K562 (cell line): ENCODE data around the gene NT5DC4. TPM values are rescaled to one million over a fixed set of nuclear protein-coding genes. Genes with fewer than 3 reads are reported as not detected.

Source experiments
- ATAC-seq: fragments of 200-7000 bp; cut with Tn5 transposase; 3 replicates; pipeline ENCODE4 v1.9.1; 2020; ENCODE audit warnings: moderate library complexity
- BruUV-seq: library from RNA; stranded (reverse); fragments of 400-500 nt; replicated peaks from 2 replicates; lab custom pipeline; 2021; lab: Mats Ljungman, UMichigan
- CTCF ChIA-PET: fragments of 300-600 bp; formaldehyde crosslinking; extraction: SDS; loops from one replicate; lab custom pipeline; 2021; ENCODE audit warnings: low intra/inter-chr PET ratio; lab: Yijun Ruan, JAX
- POLR2A ChIA-PET: fragments of 300-600, 350-650 bp; sonication (Branson Sonifier 250); formaldehyde crosslinking; extraction: SDS; loops from one replicate; lab custom pipeline; 2021; ENCODE audit warnings: antibody characterized with exemption, inconsistent platforms; lab: Yijun Ruan, JAX
- DNase-seq, 4 experiments: peaks; one replicate each; pipeline versions ENCODE4 v3.0.0 to v3.0.0-alpha.2; 2011 to 2018; ENCODE audit warnings: low spot score in 3 of 4, mixed read lengths in 3 of 4; ENCODE audit errors: extremely low read depth in 1 of 4
- FAIRE-seq: peaks from 2 replicates; lab custom pipeline; 2011; peaks lifted over from hg19 to GRCh38; lab: Jason Lieb, UNC
- H2AFZ ChIP-seq: 2 replicates; pipeline ENCODE4 v1.6.0; 2011; ENCODE audit warnings: low read depth, low read length, control low read depth, inconsistent platforms
- H3K27ac ChIP-seq: fragments of 200-600 bp; 3 replicates; pipeline ENCODE4 v1.8.0; 2011; ENCODE audit warnings: low read depth, mild to moderate bottlenecking, control low read depth, inconsistent platforms, low read length, moderate library complexity, mixed read lengths; ENCODE audit errors: extremely low read depth
- H3K27me3 ChIP-seq, 2 experiments: fragments of 300-600 bp in 1 of 2; 2 replicates in 1 of 2; 3 replicates in 1 of 2; pipeline versions ENCODE4 v1.6.0 to v1.8.0; 2011; ENCODE audit warnings: inconsistent platforms in 2 of 2, low read length in 2 of 2, mild to moderate bottlenecking in 1 of 2, mixed read lengths in 1 of 2, moderate library complexity in 1 of 2; ENCODE audit not compliant: control insufficient read depth in 2 of 2, insufficient read depth in 2 of 2
- H3K36me3 ChIP-seq: fragments of 300-600 bp; 3 replicates; pipeline ENCODE4 v1.8.0; 2011; ENCODE audit warnings: mild to moderate bottlenecking, low read length, inconsistent platforms; ENCODE audit not compliant: control insufficient read depth, insufficient read depth
- H3K4me1 ChIP-seq, 2 experiments: fragments of 200-600 bp in 1 of 2; replicated peaks in 1 of 2; 2 replicates in 1 of 2; 3 replicates in 1 of 2; pipeline versions ENCODE4 v1.5.1 to v1.8.0; 2011; ENCODE audit warnings: inconsistent platforms in 2 of 2, low read length in 2 of 2, mild to moderate bottlenecking in 1 of 2, mixed read lengths in 1 of 2, moderate library complexity in 1 of 2; ENCODE audit not compliant: control insufficient read depth in 2 of 2, insufficient read depth in 2 of 2
- H3K4me2 ChIP-seq: 2 replicates; pipeline ENCODE4 v1.6.1; 2011; ENCODE audit warnings: low read length, control low read depth, inconsistent platforms, mixed read lengths; ENCODE audit not compliant: insufficient read depth
- H3K4me3 ChIP-seq: fragments of 200-600 bp; sonication (generic), shearing (Covaris generic); 2 replicates; pipeline ENCODE4 v1.5.1; 2016; ENCODE audit warnings: control low read depth, inconsistent platforms
- H3K79me2 ChIP-seq: fragments of 200-600 bp; 3 replicates; pipeline ENCODE4 v1.8.0; 2011; ENCODE audit warnings: low read length, inconsistent platforms; ENCODE audit not compliant: control insufficient read depth, insufficient read depth
- H3K9ac ChIP-seq, 2 experiments: 2 replicates each; pipeline versions ENCODE4 v1.6.0 to v1.6.1; 2011; ENCODE audit warnings: low read depth in 2 of 2, low read length in 2 of 2, control low read depth in 1 of 2, inconsistent platforms in 1 of 2, mild to moderate bottlenecking in 1 of 2, mixed read lengths in 1 of 2; ENCODE audit not compliant: insufficient read depth in 1 of 2
- H3K9me1 ChIP-seq: one replicate; pipeline ENCODE4 v1.6.0; 2011; ENCODE audit warnings: inconsistent platforms, mild to moderate bottlenecking, low read length, moderate library complexity; ENCODE audit not compliant: control insufficient read depth, insufficient read depth
- H3K9me3 ChIP-seq: replicated peaks from 2 replicates; pipeline ENCODE4 v1.5.1; 2011; ENCODE audit warnings: low read depth, low read length, inconsistent platforms; ENCODE audit not compliant: control insufficient read depth, insufficient read depth
- H4K20me1 ChIP-seq: replicated peaks from 2 replicates; pipeline ENCODE4 v1.6.1; 2011; ENCODE audit warnings: low read length, inconsistent platforms, mixed read lengths; ENCODE audit not compliant: control insufficient read depth, insufficient read depth
- ZC3H4 ChIP-seq: sonication (generic); formaldehyde crosslinking; IDR thresholded peaks from 2 replicates; pipeline ENCODE4 v1.9.0; 2021; ENCODE audit warnings: missing genetic modification reagents, borderline replicate concordance
- ZNF263 ChIP-seq: sonication (generic); formaldehyde crosslinking; IDR thresholded peaks from 2 replicates; pipeline ENCODE4 v1.8.0; 2022; ENCODE audit warnings: mild to moderate bottlenecking, missing genetic modification reagents, borderline replicate concordance
- ZNF316 ChIP-seq: fragments of 450-650 bp; IDR thresholded peaks from 2 replicates; pipeline ENCODE4 v1.6.1; 2016
- WGBS: fragments of 100-300 bp; shearing (Covaris generic); methylation state at CpG from one replicate; pipeline ENCODE4 v1.1.6; 2016; ENCODE audit warnings: low coverage, mixed read lengths; ENCODE audit not compliant: insufficient coverage; ENCODE audit errors: missing lambda C conversion rate; 5-methylcytosine and 5-hydroxymethylcytosine counted together
- in situ Hi-C: fragments of 300-500 bp; cut with MboI; formaldehyde crosslinking; loops from 4 replicates; pipeline ENCODE4 v1.15.0; 2018; ENCODE audit warnings: inconsistent platforms, mixed read lengths
- intact Hi-C: fragments of 100-400 bp; cut with micrococcal nuclease; formaldehyde crosslinking; loops from 2 replicates; pipeline ENCODE4 v1.14.2; 2022
- polyA plus RNA-seq, 8 experiments: library from polyadenylated mRNA; depleted of rRNA in 4 of 8; stranded (reverse) in 5 of 8; unstranded in 3 of 8; fragments of >200 nt; fragmentation: Nextera tagmentation in 2 of 8; fragmentation: Illumina TruSeq in 1 of 8; extraction: Ambion mirVana in 2 of 8; extraction: Trizol in 1 of 8; gene quantifications; 2 replicates each; pipeline versions ENCODE4 v1.2.1 to v1.2.3, GENCODE V29; 2011 to 2014; ENCODE audit warnings: inconsistent platforms in 1 of 8, missing spikeins in 1 of 8
- total RNA-seq, 7 experiments: library from RNA; depleted of rRNA in 6 of 7; stranded (reverse); fragments of >200 nt in 6 of 7; fragmentation: Illumina TruSeq in 2 of 7; extraction: Trizol in 2 of 7; gene quantifications; 2 replicates each; pipeline versions ENCODE4 v1.2.1 to v1.2.3, GENCODE V29; 2011 to 2021; ENCODE audit warnings: low replicate concordance in 1 of 7
- TF ChIP-seq, protein P1 (sequence below): fragments of 250-450 bp; sonication (Bioruptor Pico); IDR thresholded peaks from 2 replicates; pipeline ENCODE4 v1.4.0; 2020
- TF ChIP-seq, protein P2 (sequence below): fragments of 450-650 bp; IDR thresholded peaks from 2 replicates; pipeline ENCODE4 v1.6.1; 2018; ENCODE audit warnings: mild to moderate bottlenecking, low read depth; ENCODE audit not compliant: partially characterized antibody
- TF ChIP-seq, protein P3 (sequence below): fragments of 250-450 bp; sonication (Bioruptor Pico); IDR thresholded peaks from 2 replicates; pipeline ENCODE4 v1.8.0; 2022; ENCODE audit warnings: inconsistent platforms

Gene NT5DC4
- total and polyA plus RNA-seq, 9 of the 15 experiments (the other 6 are each of a cell fraction or from before 2014, with no cell fraction given): 0.44 to 6.9 (median 2.5) TPM

DNA sequence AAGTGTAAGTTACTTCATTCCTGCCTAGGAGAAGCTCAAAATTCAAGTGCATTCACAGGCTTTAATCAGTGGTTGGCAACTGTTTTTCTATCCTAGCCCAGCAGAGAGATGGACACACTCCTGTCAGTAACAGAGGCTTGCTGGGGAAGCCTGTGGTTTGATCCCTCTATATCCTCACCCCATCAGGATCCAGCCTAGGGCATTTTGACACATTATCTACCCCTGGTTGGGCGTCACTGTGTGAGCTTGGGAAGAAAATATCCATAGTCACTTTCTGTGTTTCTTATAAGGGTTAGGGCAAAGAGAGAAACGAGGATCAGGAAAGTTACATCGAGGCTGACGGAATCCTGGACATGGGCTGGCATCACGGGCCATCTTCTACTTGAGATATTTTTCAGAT is 10.0 kb downstream of the NT5DC4 start (continued):
- TF ChIP-seq, protein P1, sequence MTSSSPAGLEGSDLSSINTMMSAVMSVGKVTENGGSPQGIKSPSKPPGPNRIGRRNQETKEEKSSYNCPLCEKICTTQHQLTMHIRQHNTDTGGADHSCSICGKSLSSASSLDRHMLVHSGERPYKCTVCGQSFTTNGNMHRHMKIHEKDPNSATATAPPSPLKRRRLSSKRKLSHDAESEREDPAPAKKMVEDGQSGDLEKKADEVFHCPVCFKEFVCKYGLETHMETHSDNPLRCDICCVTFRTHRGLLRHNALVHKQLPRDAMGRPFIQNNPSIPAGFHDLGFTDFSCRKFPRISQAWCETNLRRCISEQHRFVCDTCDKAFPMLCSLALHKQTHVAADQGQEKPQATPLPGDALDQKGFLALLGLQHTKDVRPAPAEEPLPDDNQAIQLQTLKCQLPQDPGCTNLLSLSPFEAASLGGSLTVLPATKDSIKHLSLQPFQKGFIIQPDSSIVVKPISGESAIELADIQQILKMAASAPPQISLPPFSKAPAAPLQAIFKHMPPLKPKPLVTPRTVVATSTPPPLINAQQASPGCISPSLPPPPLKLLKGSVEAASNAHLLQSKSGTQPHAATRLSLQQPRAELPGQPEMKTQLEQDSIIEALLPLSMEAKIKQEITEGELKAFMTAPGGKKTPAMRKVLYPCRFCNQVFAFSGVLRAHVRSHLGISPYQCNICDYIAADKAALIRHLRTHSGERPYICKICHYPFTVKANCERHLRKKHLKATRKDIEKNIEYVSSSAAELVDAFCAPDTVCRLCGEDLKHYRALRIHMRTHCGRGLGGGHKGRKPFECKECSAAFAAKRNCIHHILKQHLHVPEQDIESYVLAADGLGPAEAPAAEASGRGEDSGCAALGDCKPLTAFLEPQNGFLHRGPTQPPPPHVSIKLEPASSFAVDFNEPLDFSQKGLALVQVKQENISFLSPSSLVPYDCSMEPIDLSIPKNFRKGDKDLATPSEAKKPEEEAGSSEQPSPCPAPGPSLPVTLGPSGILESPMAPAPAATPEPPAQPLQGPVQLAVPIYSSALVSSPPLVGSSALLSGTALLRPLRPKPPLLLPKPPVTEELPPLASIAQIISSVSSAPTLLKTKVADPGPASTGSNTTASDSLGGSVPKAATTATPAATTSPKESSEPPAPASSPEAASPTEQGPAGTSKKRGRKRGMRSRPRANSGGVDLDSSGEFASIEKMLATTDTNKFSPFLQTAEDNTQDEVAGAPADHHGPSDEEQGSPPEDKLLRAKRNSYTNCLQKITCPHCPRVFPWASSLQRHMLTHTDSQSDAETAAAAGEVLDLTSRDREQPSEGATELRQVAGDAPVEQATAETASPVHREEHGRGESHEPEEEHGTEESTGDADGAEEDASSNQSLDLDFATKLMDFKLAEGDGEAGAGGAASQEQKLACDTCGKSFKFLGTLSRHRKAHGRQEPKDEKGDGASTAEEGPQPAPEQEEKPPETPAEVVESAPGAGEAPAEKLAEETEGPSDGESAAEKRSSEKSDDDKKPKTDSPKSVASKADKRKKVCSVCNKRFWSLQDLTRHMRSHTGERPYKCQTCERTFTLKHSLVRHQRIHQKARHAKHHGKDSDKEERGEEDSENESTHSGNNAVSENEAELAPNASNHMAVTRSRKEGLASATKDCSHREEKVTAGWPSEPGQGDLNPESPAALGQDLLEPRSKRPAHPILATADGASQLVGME (CRISPR knock-in tag): no peak
- no peak for TF ChIP-seq ZC3H4 (CRISPR knock-in tag)

DNA sequence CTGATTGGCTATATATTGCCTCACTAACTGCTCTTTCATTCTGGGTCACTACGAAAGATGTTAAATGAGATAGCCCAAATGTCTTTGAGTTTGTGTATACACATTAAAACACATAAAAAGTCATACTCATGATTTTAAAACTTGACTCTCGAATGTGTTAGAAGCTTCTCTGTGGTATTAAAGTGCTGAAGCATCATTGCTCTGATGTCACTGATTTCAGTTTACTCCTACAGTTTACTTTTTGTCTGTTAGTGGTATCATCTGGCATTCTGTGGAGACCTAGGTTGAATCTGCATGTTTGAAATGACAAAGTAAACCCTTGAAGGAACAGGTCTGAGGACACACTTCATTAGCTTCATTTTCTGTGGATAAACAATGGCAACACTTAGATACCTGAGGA is 10.7 kb downstream of the NT5DC4 start:
- ChIA-PET POLR2A (interaction anchor here (0.8 kb wide), 1 partner anchor 12 kb away, joined by 3 read pairs; no protein-coding TSS in a partner anchor), CTCF (no interaction called here)
- FAIRE-seq: peak; percentile 19
- no peak for ATAC-seq
- WGBS: 39% methylated on average over 2 of the region's 2 CpGs
- Histone ChIP-seq H3K79me2 (no peaks in the 10 kb centered on the region), H3K9me3 (no peaks in the 10 kb centered on the region), H3K4me1 (peaks cover 20 to 28% of the 10 kb centered on the region in 2 experiments), H3K4me3 (no peak overlapping the region), H3K36me3 (no peaks in the 10 kb centered on the region), H3K9me1 (no peaks in the 10 kb centered on the region), H4K20me1 (no peaks in the 10 kb centered on the region), H3K9ac (no peak overlapping the region), H3K27ac (no peak overlapping the region), H3K4me2 (no peak overlapping the region), H2AFZ (no peak overlapping the region), H3K27me3 (no peaks in the 10 kb centered on the region)
- intact Hi-C loops: no loop called here
- BruUV-seq: no TSS peak
- in situ Hi-C loops: no loop called here
- no peak for DNase-seq
- TF ChIP-seq, protein P2, sequence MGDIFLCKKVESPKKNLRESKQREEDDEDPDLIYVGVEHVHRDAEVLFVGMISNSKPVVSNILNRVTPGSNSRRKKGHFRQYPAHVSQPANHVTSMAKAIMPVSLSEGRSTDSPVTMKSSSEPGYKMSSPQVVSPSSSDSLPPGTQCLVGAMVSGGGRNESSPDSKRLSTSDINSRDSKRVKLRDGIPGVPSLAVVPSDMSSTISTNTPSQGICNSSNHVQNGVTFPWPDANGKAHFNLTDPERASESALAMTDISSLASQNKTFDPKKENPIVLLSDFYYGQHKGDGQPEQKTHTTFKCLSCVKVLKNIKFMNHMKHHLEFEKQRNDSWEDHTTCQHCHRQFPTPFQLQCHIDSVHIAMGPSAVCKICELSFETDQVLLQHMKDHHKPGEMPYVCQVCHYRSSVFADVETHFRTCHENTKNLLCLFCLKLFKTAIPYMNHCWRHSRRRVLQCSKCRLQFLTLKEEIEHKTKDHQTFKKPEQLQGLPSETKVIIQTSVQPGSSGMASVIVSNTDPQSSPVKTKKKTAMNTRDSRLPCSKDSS: no peak
- TF ChIP-seq ZNF263 (no peak), ZNF316 (peak; percentile 55)
- TF ChIP-seq, protein P3, sequence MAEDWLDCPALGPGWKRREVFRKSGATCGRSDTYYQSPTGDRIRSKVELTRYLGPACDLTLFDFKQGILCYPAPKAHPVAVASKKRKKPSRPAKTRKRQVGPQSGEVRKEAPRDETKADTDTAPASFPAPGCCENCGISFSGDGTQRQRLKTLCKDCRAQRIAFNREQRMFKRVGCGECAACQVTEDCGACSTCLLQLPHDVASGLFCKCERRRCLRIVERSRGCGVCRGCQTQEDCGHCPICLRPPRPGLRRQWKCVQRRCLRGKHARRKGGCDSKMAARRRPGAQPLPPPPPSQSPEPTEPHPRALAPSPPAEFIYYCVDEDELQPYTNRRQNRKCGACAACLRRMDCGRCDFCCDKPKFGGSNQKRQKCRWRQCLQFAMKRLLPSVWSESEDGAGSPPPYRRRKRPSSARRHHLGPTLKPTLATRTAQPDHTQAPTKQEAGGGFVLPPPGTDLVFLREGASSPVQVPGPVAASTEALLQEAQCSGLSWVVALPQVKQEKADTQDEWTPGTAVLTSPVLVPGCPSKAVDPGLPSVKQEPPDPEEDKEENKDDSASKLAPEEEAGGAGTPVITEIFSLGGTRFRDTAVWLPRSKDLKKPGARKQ (CRISPR knock-in tag): 0 out of 2 replicates have a peak, but pooled peaks have one; percentile 34
